Subcutaneous adipose tissue (tissue), 4 donors: ENCODE results near the gene CXCL11. TPM values are rescaled to one million over a fixed set of nuclear protein-coding genes. Genes with fewer than 3 reads are reported as not detected.

Source experiments
- CTCF ChIP-seq: fragments of 450-650 bp; IDR thresholded peaks from one replicate; pipeline ENCODE4 v1.5.1; 2016; ENCODE audit warnings: low read depth, mild to moderate bottlenecking, control low read depth, antibody characterized with exemption, moderate library complexity
- total RNA-seq, 4 donors: library from RNA; depleted of rRNA; stranded (reverse); fragments of >200 nt; gene quantifications; one replicate each; pipeline ENCODE4 v1.1.0, GENCODE V29; 2016

CXCL11 gene
- total RNA-seq: under 1 TPM in 2 of 4 donors, not detected in 2; 0.34 to 0.75 TPM

DNA sequence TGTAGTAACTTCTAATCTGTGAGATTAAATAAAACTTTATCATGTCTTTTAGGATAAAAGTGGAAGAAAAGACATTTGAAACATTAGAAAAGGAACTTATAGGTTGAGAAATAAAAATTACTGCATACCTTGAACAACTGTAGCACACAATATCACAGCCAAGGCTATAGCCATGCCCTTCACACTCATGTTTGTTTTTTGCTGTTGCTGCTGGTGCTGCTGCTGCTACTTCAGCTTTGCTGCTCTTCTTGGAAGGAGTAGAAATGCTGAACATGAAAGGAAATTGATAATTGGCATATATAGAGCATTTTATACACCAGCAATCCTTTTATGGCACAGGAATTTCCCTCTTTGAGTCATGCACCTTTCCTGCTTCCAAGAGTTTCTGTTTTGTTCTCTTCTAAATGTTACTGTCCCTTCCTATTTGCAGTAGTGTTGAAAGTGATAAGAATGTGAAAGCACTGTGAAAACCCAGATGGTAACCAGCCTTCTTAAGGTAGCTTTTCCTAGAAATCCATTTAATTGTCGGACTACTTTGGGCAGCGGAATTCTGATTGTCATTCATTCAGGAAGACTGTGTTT, at the start of gene CXCL11:
CXCL11 (minus strand) TSS at position 272 of the 582 bp plus-strand sequence; CDS start at position 189, 83 bp downstream.
- TF ChIP-seq CTCF: no peak

DNA sequence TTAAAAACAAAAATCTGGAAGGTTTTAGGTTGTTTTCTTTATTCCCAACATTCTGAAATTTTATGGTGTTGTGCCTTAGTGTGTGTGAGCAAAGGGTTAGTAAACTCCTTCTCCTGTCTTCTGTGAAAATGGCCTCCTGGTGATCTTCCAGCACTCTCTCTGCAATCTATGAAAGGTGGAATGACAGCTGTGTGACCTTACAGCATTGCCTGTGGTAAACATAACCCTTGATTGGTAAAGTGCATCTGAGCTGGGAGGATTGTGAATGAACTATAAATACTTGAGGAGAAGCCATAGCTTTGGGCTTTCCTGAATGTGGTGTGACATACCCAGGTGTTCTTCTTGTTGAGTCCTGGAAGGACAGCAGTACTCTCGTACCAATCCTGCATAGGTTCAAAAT, 48.7 kb upstream of the CXCL11 start:
- TF ChIP-seq CTCF: no peak

DNA sequence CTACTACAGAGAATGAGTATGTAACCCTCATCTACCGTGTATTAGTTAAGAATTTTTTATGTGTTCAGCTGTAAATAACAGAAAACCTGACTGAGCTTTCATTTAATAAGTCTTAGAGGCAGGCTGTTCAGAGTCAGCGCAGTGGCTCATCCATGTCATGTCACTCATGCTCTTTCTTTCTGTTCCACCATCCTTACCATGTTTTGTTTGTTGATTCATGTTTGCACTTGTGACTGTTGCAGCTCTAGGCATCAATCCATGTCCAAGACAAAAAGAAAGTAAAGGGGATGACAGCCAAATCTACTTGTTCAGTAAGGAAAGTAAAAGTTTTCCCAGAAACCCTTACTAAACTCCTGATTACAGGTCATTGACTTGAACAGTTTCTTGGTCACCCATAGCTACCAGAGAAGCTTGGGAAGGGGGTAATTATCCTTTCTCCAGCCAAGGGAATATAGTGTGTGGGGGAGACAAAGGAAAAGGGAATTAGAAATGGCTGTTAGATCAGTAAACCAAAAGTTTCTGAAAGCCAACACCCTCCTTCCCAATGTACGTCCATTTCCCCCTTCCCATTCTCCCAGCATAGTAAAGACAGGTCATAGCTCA, 47.6 kb upstream of the CXCL11 start:
- no peak for TF ChIP-seq CTCF

GRCh38 chr4:76078033-76078613, 42.3 kb upstream of the CXCL11 start:
- no peak for TF ChIP-seq CTCF

GRCh38 chr4:76074993-76075600, 39.2 kb upstream of the CXCL11 start:
- TF ChIP-seq CTCF: no peak

DNA sequence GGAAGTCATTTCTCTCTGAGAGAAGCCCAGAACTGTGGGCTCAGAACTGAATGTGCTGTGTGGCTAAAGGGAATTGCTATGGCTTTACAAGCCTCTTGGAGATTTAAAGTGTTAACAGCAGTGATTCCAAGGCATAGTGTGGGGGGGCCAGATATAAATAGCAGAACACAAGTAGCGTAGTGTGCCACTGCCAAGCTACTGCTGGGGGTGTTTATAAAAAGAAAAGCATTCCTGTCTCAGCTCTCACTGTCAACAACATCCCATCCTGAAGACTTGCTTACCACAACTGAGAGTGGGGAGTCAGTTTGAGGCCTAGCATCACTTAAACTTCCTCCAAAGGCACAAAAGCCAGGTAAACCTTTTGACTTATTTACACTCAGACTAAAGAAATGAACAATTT, 38.6 kb upstream of the CXCL11 start, which contains the start of gene ART3:
ART3 (plus strand) TSS at position 242 of the 400 bp plus-strand sequence. CDS start 1,181 bp downstream, outside the sequence.
- TF ChIP-seq CTCF: no peak

DNA sequence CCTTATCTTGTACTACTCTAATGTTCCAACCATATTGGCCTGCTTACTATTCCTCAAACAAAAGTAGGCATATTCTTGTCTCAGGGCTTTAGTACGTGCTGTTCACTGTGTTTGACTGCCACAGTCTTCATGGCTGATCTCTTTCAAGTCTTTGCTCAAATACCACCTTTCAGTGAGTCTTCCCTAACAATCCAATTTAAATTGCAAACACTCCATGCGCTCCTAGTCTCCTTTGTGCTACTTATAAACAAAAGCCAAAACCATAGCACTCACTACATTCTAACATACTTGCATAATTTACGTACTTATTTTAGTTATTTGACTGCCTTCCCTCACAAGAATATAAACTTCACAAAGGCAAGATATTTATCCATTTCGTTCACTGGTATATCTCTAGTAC, 36.9 kb upstream of the CXCL11 start:
- TF ChIP-seq CTCF: no peak
